ENCODE data around the gene BOK.
"Not testable (repeated sequence)": the region's sequence is repeated elsewhere in the genome, so short reads cannot be mapped to it uniquely, and the experiment has no call there.

Gene BOK

GRCh38 chr2:241584436-241584835 is 25.9 kb downstream of the BOK start:
- Histone ChIP-seq H3K27ac (no peak overlapping the region), H3K27me3 (no peaks in the 10 kb centered on the region), H3K36me3 (peaks cover 14% of the 10 kb centered on the region), H3K9me3 (peaks cover 14% of the 10 kb centered on the region), H3K4me3 (ENCODE audit: low read depth in 1 of 2, low read length in 1 of 2) (no peak overlapping the region), H3K4me1 (ENCODE audit: control insufficient read depth in 1 of 2, insufficient read depth in 1 of 2, low read depth in 1 of 2, low read length in 1 of 2) (no peaks in the 10 kb centered on the region)
- TF ChIP-seq CTCF (IDR thresholded peaks at IDR 0.05): no peak

- Histone ChIP-seq H3K4me3 (ENCODE audit: low read depth in 1 of 2, low read length in 1 of 2) (no peak overlapping the region), H3K27ac (no peak overlapping the region), H3K4me1 (ENCODE audit: control insufficient read depth in 1 of 2, insufficient read depth in 1 of 2, low read depth in 1 of 2, low read length in 1 of 2) (no peaks in the 10 kb centered on the region), H3K9me3 (peaks cover 9% of the 10 kb centered on the region), H3K27me3 (no peaks in the 10 kb centered on the region), H3K36me3 (peaks cover 14% of the 10 kb centered on the region)
- TF ChIP-seq CTCF (IDR thresholded peaks at IDR 0.05): no peak
These were observed 28.2 kb downstream of the BOK start for GRCh38 chr2:241586564-241587264.

GRCh38 chr2:241589863-241590262 is 31.3 kb downstream of the BOK start:
- H3K27ac ChIP-seq; H3K9me3 ChIP-seq; H3K27me3 ChIP-seq; H3K4me1 ChIP-seq (ENCODE audit: control insufficient read depth in 1 of 2, insufficient read depth in 1 of 2, low read depth in 1 of 2, low read length in 1 of 2); H3K4me3 ChIP-seq (ENCODE audit: low read depth in 1 of 2, low read length in 1 of 2): not testable (repeated sequence)
- H3K36me3 ChIP-seq: peaks cover 21% of the 10 kb centered on the region

- H3K4me3 ChIP-seq (ENCODE audit: low read depth in 1 of 2, low read length in 1 of 2); H3K27me3 ChIP-seq; H3K27ac ChIP-seq; H3K9me3 ChIP-seq; H3K4me1 ChIP-seq (ENCODE audit: control insufficient read depth in 1 of 2, insufficient read depth in 1 of 2, low read depth in 1 of 2, low read length in 1 of 2): not testable (repeated sequence)
- H3K36me3 ChIP-seq: peaks cover 21% of the 10 kb centered on the region
These were observed 32.2 kb downstream of the BOK start for GRCh38 chr2:241590496-241591455.

- no peaks in the 10 kb centered on the region for H3K27me3 ChIP-seq
- H3K27ac ChIP-seq: no peak overlapping the region
- no peaks in the 10 kb centered on the region for H3K4me1 ChIP-seq (ENCODE audit: control insufficient read depth in 1 of 2, insufficient read depth in 1 of 2, low read depth in 1 of 2, low read length in 1 of 2)
- H3K4me3 ChIP-seq (ENCODE audit: low read depth in 1 of 2, low read length in 1 of 2): no peak overlapping the region
- peaks cover 5% of the 10 kb centered on the region for H3K9me3 ChIP-seq
- H3K36me3 ChIP-seq: peaks cover 26% of the 10 kb centered on the region
- no peak for TF ChIP-seq CTCF (IDR thresholded peaks at IDR 0.05)
These were observed 33.7 kb downstream of the BOK start for GRCh38 chr2:241592126-241592845.

GRCh38 chr2:241593271-241593670 is 34.7 kb downstream of the BOK start:
- Histone ChIP-seq H3K27me3 (no peaks in the 10 kb centered on the region), H3K36me3 (peaks cover 28% of the 10 kb centered on the region), H3K9me3 (no peaks in the 10 kb centered on the region), H3K27ac (no peak overlapping the region), H3K4me1 (ENCODE audit: control insufficient read depth in 1 of 2, insufficient read depth in 1 of 2, low read depth in 1 of 2, low read length in 1 of 2) (no peaks in the 10 kb centered on the region), H3K4me3 (ENCODE audit: low read depth in 1 of 2, low read length in 1 of 2) (no peak overlapping the region)
- no peak for TF ChIP-seq CTCF (IDR thresholded peaks at IDR 0.05)
